Transverse colon (tissue), 4 donors: ENCODE data around the gene CCDC188. TPM values are rescaled to one million over a fixed set of nuclear protein-coding genes. Genes with fewer than 3 reads are reported as not detected.

ENCODE experiments used
- DNase-seq: peaks from one replicate; pipeline ENCODE4 v3.0.0-alpha.2; 2019
- H3K27ac ChIP-seq, 4 donors: fragments of 200-600 bp; sonication (generic); 2 replicates each; pipeline ENCODE4 v1.5.1; 2016 to 2018; ENCODE audit warnings: inconsistent platforms in 4 of 4
- H3K27me3 ChIP-seq: fragments of 200-600 bp; sonication (generic); 2 replicates; pipeline ENCODE4 v1.5.1; 2017; ENCODE audit warnings: inconsistent platforms
- H3K36me3 ChIP-seq, 4 donors: fragments of 200-600 bp; sonication (generic); 2 replicates each; pipeline ENCODE4 v1.5.1; 2017 to 2019; ENCODE audit warnings: inconsistent platforms in 4 of 4
- H3K4me1 ChIP-seq, 4 donors: fragments of 200-600 bp; sonication (generic); 2 replicates each; pipeline ENCODE4 v1.5.1; 2017 to 2020; ENCODE audit warnings: inconsistent platforms in 4 of 4
- H3K4me3 ChIP-seq, 4 donors: fragments of 200-600 bp; sonication (generic); 1 replicate in 1 of 4; 2 replicates in 3 of 4; pipeline versions ENCODE4 v1.5.1 to v1.6.1; 2017 to 2019; ENCODE audit warnings: inconsistent platforms in 4 of 4
- H3K9me3 ChIP-seq, 2 donors: fragments of 200-600 bp; sonication (generic); 2 replicates each; pipeline ENCODE4 v1.5.1; 2017 to 2019; ENCODE audit warnings: inconsistent platforms in 2 of 2
- CTCF ChIP-seq, 5 experiments: fragments of 200-600 bp in 3 of 5; fragments of 450-650 bp in 2 of 5; sonication (generic) in 3 of 5; IDR thresholded peaks; 1 replicate in 2 of 5; 2 replicates in 3 of 5; pipeline ENCODE4 v1.5.1; 2016 to 2017; ENCODE audit warnings: antibody characterized with exemption in 5 of 5, inconsistent platforms in 3 of 5, mild to moderate bottlenecking in 2 of 5, moderate library complexity in 1 of 5
- EP300 ChIP-seq: sonication (generic); formaldehyde crosslinking; IDR thresholded peaks from one replicate; pipeline ENCODE4 v1.6.1; 2017; ENCODE audit warnings: antibody characterized with exemption, low read depth
- POLR2A ChIP-seq: fragments of 450-650 bp; IDR thresholded peaks from one replicate; pipeline ENCODE4 v1.6.1; 2016; ENCODE audit warnings: antibody characterized with exemption, mild to moderate bottlenecking, moderate library complexity
- POLR2AphosphoS5 ChIP-seq, 3 donors: sonication (generic); formaldehyde crosslinking; IDR thresholded peaks; one replicate each; pipeline ENCODE4 v1.6.1; 2016; ENCODE audit warnings: antibody characterized with exemption in 3 of 3
- WGBS, 2 donors: methylation state at CpG; one replicate each; pipeline ENCODE4 v1.1.5; 2018; ENCODE audit warnings: low coverage in 1 of 2; 5-methylcytosine and 5-hydroxymethylcytosine counted together
- in situ Hi-C, 4 donors: fragments of 200-750 bp; cut with MboI; loops; one replicate each; pipeline versions ENCODE4 v1.15.0 to v1.15.1; 2017; ENCODE audit warnings: low sequenced_read_pairs in 3 of 4, low pct_ligation_motif_present in 1 of 4, low pct_unique_long_range_greater_than_20kb in 1 of 4
- intact Hi-C: fragments of 100-400 bp; cut with DNase I; formaldehyde crosslinking; loops from one replicate; pipeline ENCODE4 v1.15.1; 2023; ENCODE audit warnings: low total_unique reads
- total RNA-seq, 4 donors: library from RNA; depleted of rRNA; stranded (reverse); fragments of >200 nt; gene quantifications; one replicate each; pipeline ENCODE4 v1.1.0, GENCODE V29; 2016

The CCDC188 gene
- total RNA-seq, 4 donors from 2014 or later, result 0.41 TPM; not detected in 3

DNA sequence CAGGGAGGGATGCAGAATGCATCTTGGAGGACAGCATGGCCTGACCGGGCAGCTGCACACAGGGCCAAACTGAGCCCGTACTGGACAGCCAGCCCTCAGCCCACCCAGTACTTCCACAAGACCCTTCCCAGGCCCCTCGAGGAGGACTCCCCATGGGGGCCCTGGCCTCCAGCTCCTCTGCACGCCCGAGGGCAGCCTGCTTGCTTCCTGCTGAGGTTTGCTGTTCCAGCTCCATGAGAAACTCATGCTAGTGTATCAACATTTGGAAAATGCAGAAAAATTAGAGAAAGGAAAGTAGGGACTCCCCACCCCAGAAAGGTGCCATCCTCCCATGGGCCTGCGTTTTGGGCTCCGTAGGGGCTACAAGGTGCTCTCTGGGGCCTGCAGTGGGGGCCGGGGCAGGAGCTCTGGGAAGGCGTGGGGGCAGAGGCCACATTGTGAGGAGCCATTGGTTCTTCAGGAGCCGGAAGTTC, 21.3 kb upstream of the CCDC188 start:
- no peak for DNase-seq
- Histone ChIP-seq H3K4me3 (no peak overlapping the region), H3K9me3 (no peaks in the 10 kb centered on the region), H3K36me3 (no peaks in the 10 kb centered on the region), H3K4me1 (no peaks in the 10 kb centered on the region), H3K27me3 (peaks cover 9% of the 10 kb centered on the region), H3K27ac (no peak overlapping the region)
- intact Hi-C loops, result no loop called here
- WGBS, 2 donors, result 78% methylated on average over 10 of the region's 10 CpGs; no CpG with 5 or more reads in 1 of the 2 donors
- in situ Hi-C loops, result loop anchor here in 1 of 4 donors (25.0 kb wide), 1 partner anchor 465 kb away; no protein-coding TSS in a partner anchor
- no peak for TF ChIP-seq EP300
- TF ChIP-seq POLR2A, result no peak
- TF ChIP-seq CTCF (IDR thresholded peaks at IDR 0.05), result no peak

DNA sequence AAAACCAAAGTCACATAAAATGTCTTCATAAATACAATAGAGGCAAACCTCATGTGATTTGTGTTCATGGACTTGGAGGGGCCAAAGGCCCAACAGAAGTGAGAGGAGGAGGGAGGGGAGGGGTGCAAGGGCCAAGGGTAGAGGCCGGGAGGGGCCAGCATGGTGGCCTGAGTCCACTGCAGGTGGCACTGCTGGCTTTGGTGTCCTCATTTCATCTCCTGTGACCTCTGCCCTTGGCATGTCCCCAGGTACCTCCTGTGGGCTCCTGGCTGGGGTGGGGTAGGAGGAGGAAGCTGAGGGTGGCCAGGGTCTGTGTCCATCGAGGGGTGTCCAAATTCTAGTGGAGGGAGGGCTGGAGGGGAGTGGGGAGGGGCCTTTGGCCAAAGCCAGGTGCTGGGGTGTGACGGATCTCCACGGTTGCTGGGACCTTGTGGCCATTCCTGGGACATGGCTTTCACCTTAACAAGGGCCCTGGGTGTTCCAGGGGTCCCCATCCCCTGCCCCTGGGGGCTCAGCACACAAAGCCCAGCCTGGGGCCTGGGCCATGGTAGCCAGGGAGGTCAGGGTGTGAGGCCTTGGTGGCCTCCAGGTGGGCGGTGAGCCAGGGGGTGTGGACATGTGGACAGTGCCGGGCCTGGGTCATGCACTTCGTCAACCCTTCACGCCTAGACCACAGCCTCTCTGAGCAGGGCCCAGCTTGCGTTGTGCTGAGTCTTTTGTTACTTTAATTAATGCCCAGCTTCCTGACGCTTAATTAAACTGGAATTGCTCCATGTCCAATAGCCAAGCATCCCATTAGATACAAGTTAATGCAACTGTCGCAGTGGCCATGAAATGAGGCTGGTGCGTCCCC, 20.7 kb upstream of the CCDC188 start:
- Histone ChIP-seq H3K4me1 (no peaks in the 10 kb centered on the region), H3K27me3 (peaks cover 2% of the 10 kb centered on the region), H3K4me3 (no peak overlapping the region), H3K9me3 (no peaks in the 10 kb centered on the region), H3K36me3 (no peaks in the 10 kb centered on the region), H3K27ac (no peak overlapping the region)
- no peak for DNase-seq
- intact Hi-C loops, result no loop called here
- WGBS, 2 donors, result 91 to 100% methylated on average over 2 to 9 of the region's 12 CpGs
- TF ChIP-seq CTCF (IDR thresholded peaks at IDR 0.05) (no peak), POLR2AphosphoS5 (IDR thresholded peaks at IDR 0.05) (no peak), POLR2A (no peak), EP300 (no peak)
- in situ Hi-C loops, result loop anchor here in 1 of 4 donors (25.0 kb wide), 1 partner anchor 466 kb away; no protein-coding TSS in a partner anchor

DNA sequence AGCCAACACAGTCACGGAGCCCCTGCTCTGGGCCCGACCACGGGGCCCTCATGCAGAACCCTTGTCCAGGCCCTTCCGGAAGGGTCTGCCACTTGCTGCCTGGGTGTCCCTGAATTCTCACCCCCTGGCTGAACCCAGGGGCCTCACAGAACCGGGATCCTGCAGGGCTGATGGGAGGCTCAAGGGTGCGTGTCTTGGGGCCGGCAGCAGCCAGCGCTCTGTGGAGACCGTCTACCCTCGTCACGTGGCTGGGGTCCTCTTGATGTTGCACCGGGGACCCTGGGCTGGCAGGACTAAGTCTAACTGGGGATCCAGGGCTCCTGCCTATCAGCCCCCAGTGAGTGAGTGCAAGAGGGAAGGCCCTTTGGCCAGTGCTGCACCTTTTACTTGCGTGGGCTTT, 19.3 kb upstream of the CCDC188 start:
- in situ Hi-C loops, result loop anchor here in 1 of 4 donors (25.0 kb wide), 1 partner anchor 467 kb away; no protein-coding TSS in a partner anchor
- no peak for TF ChIP-seq POLR2AphosphoS5 (IDR thresholded peaks at IDR 0.05)
- no peak for TF ChIP-seq POLR2A
- TF ChIP-seq CTCF (IDR thresholded peaks at IDR 0.05), result no peak
- no peak for TF ChIP-seq EP300
- Histone ChIP-seq H3K9me3 (no peaks in the 10 kb centered on the region), H3K27me3 (no peaks in the 10 kb centered on the region), H3K4me3 (no peak overlapping the region), H3K4me1 (no peaks in the 10 kb centered on the region), H3K36me3 (no peaks in the 10 kb centered on the region), H3K27ac (no peak overlapping the region)
- WGBS, 2 donors, result 75 to 80% methylated on average over 1 to 13 of the region's 13 CpGs
- intact Hi-C loops, result no loop called here
- DNase-seq, result no peak

DNA sequence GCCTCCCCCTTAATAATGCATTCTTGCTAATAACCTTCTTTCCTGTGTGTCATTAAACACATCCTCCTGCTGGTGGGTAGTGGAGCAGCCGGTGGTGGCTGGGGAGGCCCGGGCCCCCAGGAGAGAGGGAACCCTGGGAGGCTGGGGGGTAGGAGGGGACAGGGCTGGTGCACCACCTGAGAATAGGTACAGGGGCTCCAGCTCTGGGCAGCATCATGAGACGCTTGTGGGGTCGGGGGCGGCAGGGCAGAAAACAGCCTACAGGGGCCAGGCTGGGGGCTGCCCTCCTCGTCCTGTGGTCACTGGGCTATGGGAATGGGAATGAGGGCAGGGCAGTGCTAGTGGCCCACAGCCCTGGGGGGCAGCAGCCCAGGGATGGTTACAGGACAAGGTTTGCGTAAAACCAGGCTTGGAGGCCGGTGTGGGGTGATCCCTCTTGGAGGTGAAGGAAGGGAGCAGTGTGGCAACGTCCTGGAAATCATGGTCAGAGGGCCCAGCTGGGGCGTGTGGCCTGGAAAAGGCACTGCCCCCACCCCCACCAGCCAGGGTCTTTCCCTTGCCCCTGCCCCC, 18.5 kb upstream of the CCDC188 start:
- Histone ChIP-seq H3K9me3 (no peaks in the 10 kb centered on the region), H3K36me3 (no peaks in the 10 kb centered on the region), H3K4me1 (no peaks in the 10 kb centered on the region), H3K27ac (no peak overlapping the region), H3K4me3 (no peak overlapping the region), H3K27me3 (no peaks in the 10 kb centered on the region)
- TF ChIP-seq CTCF (IDR thresholded peaks at IDR 0.05) (no peak), POLR2A (no peak), POLR2AphosphoS5 (IDR thresholded peaks at IDR 0.05) (no peak), EP300 (no peak)
- in situ Hi-C loops, result loop anchor here in 1 of 4 donors (25.0 kb wide), 1 partner anchor 468 kb away; no protein-coding TSS in a partner anchor
- intact Hi-C loops, result no loop called here
- 80% methylated on average over 9 of the region's 10 CpGs; no CpG with 5 or more reads in 1 of the 2 donors for WGBS, 2 donors
- DNase-seq, result no peak
